Measurements from ENCODE around the gene PTPRQ.

PTPRQ gene

GRCh38 chr12:80679346-80680131, 235.5 kb downstream of the PTPRQ start:
- no peak overlapping the region for H3K4me3 ChIP-seq (ENCODE audit: low read depth, low read length)
- no peak for TF ChIP-seq CTCF (IDR thresholded peaks at IDR 0.05; ENCODE audit: low read depth, low read length, missing control alignments)
- no peak for DNase-seq (ENCODE audit: low read depth)

GRCh38 chr12:80681287-80681686, 237.3 kb downstream of the PTPRQ start:
- no peak for TF ChIP-seq CTCF (IDR thresholded peaks at IDR 0.05; ENCODE audit: low read depth, low read length, missing control alignments)
- H3K4me3 ChIP-seq (ENCODE audit: low read depth, low read length), result no peak overlapping the region
- no peak for DNase-seq (ENCODE audit: low read depth)

- H3K4me3 ChIP-seq (ENCODE audit: low read depth, low read length), result no peak overlapping the region
- TF ChIP-seq CTCF (IDR thresholded peaks at IDR 0.05; ENCODE audit: low read depth, low read length, missing control alignments), result no peak
- DNase-seq (ENCODE audit: low read depth), result no peak
Measured at GRCh38 chr12:80681786-80682185, 237.8 kb downstream of the PTPRQ start.

GRCh38 chr12:80684077-80684495, 240.1 kb downstream of the PTPRQ start:
- DNase-seq (ENCODE audit: low read depth), result no peak
- H3K4me3 ChIP-seq (ENCODE audit: low read depth, low read length), result no peak overlapping the region
- no peak for TF ChIP-seq CTCF (IDR thresholded peaks at IDR 0.05; ENCODE audit: low read depth, low read length, missing control alignments)

- TF ChIP-seq CTCF (IDR thresholded peaks at IDR 0.05; ENCODE audit: low read depth, low read length, missing control alignments), result no peak
- no peak for DNase-seq (ENCODE audit: low read depth)
- no peak overlapping the region for H3K4me3 ChIP-seq (ENCODE audit: low read depth, low read length)
Measured at GRCh38 chr12:80690090-80690489, 246.1 kb downstream of the PTPRQ start.

GRCh38 chr12:80690513-80690912, 246.5 kb downstream of the PTPRQ start:
- no peak for DNase-seq (ENCODE audit: low read depth)
- no peak for TF ChIP-seq CTCF (IDR thresholded peaks at IDR 0.05; ENCODE audit: low read depth, low read length, missing control alignments)
- H3K4me3 ChIP-seq (ENCODE audit: low read depth, low read length), result no peak overlapping the region

- H3K4me3 ChIP-seq (ENCODE audit: low read depth, low read length), result no peak overlapping the region
- no peak for TF ChIP-seq CTCF (IDR thresholded peaks at IDR 0.05; ENCODE audit: low read depth, low read length, missing control alignments)
- no peak for DNase-seq (ENCODE audit: low read depth)
Measured at GRCh38 chr12:80692114-80692513, 248.1 kb downstream of the PTPRQ start.
